Measurements from ENCODE around the gene SH3BP5.

DNA sequence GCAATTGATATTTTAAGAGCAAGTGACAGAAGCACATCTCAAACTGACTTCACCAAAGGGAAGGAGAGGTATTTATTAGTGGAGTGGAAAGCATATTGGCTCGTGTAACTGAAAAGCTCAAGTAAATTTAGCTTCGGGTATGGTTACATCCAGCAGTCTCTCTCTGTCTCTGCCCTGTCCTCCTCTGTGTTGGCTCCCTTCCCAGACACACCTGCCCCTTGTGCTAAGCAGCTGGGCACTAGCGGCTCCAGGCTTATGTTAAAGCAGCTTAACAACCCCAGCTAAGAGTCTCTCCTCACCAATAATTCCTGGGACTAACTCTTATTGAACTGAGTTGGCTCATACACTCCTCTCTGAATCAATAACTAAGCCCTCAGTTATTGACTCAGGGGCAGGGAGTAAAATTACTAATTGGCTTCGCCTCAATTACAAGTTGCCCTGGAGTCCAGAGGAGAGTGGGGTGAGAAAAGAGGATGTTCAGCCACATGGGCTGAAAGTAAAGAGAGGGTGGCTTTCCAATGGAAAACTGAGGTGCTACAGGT, 12.8 kb upstream of the SH3BP5 start:
- TF ChIP-seq, protein P1, sequence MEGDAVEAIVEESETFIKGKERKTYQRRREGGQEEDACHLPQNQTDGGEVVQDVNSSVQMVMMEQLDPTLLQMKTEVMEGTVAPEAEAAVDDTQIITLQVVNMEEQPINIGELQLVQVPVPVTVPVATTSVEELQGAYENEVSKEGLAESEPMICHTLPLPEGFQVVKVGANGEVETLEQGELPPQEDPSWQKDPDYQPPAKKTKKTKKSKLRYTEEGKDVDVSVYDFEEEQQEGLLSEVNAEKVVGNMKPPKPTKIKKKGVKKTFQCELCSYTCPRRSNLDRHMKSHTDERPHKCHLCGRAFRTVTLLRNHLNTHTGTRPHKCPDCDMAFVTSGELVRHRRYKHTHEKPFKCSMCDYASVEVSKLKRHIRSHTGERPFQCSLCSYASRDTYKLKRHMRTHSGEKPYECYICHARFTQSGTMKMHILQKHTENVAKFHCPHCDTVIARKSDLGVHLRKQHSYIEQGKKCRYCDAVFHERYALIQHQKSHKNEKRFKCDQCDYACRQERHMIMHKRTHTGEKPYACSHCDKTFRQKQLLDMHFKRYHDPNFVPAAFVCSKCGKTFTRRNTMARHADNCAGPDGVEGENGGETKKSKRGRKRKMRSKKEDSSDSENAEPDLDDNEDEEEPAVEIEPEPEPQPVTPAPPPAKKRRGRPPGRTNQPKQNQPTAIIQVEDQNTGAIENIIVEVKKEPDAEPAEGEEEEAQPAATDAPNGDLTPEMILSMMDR (IDR thresholded peaks at IDR 0.05 in 2 of 3, conservative IDR thresholded peaks at IDR 0.05 in 1 of 3; ENCODE audit: borderline replicate concordance in 1 of 3, insufficient read depth in 1 of 3, low read depth in 2 of 3, low read length in 2 of 3) = no peak
- TF ChIP-seq POLR2A (IDR thresholded peaks at IDR 0.05; ENCODE audit: borderline replicate concordance, extremely low read depth, insufficient read depth, insufficient read length) = no peak
- no peak for TF ChIP-seq FOSL1 (IDR thresholded peaks at IDR 0.05; ENCODE audit: low read depth)
- no peak for TF ChIP-seq ELF1 (IDR thresholded peaks at IDR 0.05; ENCODE audit: borderline replicate concordance, low read depth)
- TF ChIP-seq TCF7L2 (IDR thresholded peaks at IDR 0.05; ENCODE audit: borderline replicate concordance, extremely low read depth, insufficient read depth, insufficient read length) = no peak
- TF ChIP-seq SIN3A (IDR thresholded peaks at IDR 0.05; ENCODE audit: low read depth) = no peak
